Measurements from ENCODE around the gene OSBPL2.

DNA sequence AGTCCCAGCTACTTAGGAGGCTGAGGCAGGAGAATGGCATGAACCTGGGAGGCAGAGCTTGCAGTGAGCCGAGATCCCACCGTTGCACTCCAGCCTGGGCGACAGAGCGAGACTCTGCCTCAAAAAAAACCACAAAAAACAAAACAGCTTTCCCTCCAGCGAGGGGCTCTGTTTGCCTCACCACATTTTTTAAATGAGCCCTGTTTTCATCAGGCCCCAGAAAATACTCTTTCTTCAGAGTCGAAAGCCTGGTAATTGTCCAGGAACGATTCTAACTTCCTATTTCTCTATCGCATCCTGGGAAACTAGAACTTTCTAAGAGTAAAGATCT, 43.3 kb upstream of the OSBPL2 start:
- TF ChIP-seq, protein P1, sequence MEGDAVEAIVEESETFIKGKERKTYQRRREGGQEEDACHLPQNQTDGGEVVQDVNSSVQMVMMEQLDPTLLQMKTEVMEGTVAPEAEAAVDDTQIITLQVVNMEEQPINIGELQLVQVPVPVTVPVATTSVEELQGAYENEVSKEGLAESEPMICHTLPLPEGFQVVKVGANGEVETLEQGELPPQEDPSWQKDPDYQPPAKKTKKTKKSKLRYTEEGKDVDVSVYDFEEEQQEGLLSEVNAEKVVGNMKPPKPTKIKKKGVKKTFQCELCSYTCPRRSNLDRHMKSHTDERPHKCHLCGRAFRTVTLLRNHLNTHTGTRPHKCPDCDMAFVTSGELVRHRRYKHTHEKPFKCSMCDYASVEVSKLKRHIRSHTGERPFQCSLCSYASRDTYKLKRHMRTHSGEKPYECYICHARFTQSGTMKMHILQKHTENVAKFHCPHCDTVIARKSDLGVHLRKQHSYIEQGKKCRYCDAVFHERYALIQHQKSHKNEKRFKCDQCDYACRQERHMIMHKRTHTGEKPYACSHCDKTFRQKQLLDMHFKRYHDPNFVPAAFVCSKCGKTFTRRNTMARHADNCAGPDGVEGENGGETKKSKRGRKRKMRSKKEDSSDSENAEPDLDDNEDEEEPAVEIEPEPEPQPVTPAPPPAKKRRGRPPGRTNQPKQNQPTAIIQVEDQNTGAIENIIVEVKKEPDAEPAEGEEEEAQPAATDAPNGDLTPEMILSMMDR (IDR thresholded peaks at IDR 0.05): no peak
- TF ChIP-seq POLR2A (IDR thresholded peaks at IDR 0.05): no peak
